Muscle layer of colon (tissue), 2 donors: ENCODE measurements around the gene IL12A.

Experiments
- H3K27ac ChIP-seq: one replicate; pipeline ENCODE4 v1.7.0; 2013; ENCODE audit warnings: low read depth, mild to moderate bottlenecking, low read length, moderate library complexity
- H3K27me3 ChIP-seq, 2 donors: one replicate each; pipeline ENCODE4 v1.7.0; 2013; ENCODE audit warnings: low read length in 2 of 2, mild to moderate bottlenecking in 2 of 2; ENCODE audit not compliant: insufficient read depth in 2 of 2, control insufficient read depth in 1 of 2
- H3K36me3 ChIP-seq: one replicate; pipeline ENCODE4 v1.7.0; 2013; ENCODE audit warnings: mild to moderate bottlenecking, low read length; ENCODE audit not compliant: insufficient read depth
- H3K4me1 ChIP-seq: one replicate; pipeline ENCODE4 v1.7.0; 2013; ENCODE audit warnings: mild to moderate bottlenecking, low read length; ENCODE audit not compliant: insufficient read depth
- H3K4me3 ChIP-seq, 2 donors: one replicate each; pipeline ENCODE4 v1.7.0; 2013; ENCODE audit warnings: low read length in 2 of 2, low read depth in 1 of 2, mild to moderate bottlenecking in 1 of 2, moderate library complexity in 1 of 2
- H3K9ac ChIP-seq: one replicate; pipeline ENCODE4 v1.7.0; 2013; ENCODE audit warnings: low read length
- H3K9me3 ChIP-seq: one replicate; pipeline ENCODE4 v1.7.0; 2013; ENCODE audit warnings: mild to moderate bottlenecking, low read length
- donor health status: abdominal sarcoma.
- donor health status: Adenocarcinoma of cecum.

The IL12A gene

DNA sequence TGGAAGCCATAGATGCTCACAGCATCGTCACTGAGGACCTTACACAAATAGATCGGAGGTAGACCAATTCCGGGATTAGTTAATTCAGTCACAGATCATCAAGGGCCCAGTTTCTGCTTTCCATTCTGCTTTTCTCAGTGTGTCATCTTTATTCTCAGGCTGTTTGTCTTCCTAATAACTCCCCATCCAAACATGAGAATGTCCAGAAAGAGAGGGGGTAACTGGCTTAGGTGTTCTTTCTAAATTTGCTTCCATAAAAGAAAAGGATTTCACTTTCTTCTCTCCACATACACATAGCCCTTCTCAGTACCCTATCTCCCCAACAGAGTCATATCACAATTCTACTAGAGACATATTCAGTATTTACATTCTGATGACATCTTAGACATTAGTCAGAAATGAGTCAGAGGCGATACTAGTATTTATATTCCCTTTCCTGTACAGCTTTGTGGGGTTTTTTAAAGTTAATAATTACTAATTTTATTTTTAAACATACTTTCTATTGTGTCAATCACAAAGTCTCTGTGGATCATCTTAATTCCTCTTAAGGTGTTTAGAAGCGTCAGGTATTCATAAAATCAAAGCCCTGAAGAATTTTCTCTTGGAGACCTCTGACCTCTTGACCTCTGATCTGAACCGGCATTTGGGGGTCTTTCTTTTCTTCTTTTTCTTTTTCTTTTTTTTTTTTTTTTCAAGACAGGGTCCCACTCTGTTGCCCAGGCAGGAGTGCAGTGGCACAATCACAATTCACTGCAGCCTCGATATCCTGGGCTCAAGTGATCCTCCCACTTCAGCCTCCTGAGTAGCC, 24.3 kb upstream of the IL12A start:
- Histone ChIP-seq H3K27ac (no peak overlapping the region), H3K4me1 (no peaks in the 10 kb centered on the region), H3K36me3 (no peaks in the 10 kb centered on the region), H3K4me3 (no peak overlapping the region), H3K27me3 (no peaks in the 10 kb centered on the region), H3K9me3 (no peaks in the 10 kb centered on the region), H3K9ac (no peak overlapping the region)

DNA sequence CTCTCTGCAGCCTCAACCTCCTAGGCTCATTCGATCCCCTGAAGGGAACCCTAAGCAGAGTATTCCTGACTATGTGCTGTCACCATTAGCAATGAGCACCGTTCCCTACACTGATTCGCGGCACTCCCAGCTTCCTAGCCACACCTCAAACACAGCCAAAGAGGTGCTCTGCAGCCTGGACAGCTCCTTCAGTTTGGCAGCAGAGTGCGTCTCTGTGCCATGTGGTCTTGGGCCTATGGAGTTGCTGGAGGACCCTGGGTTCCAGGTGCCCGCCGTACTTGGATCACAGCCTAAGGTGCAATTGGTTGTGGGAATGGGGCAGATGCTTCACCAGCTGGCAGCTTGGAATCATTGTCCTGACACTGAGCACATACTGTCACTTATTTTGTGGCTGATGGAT, 17.3 kb upstream of the IL12A start:
- no peak overlapping the region for H3K4me3 ChIP-seq
- H3K27me3 ChIP-seq, result no peaks in the 10 kb centered on the region
- H3K9me3 ChIP-seq, result no peaks in the 10 kb centered on the region
- peaks cover 2% of the 10 kb centered on the region for H3K4me1 ChIP-seq
- no peaks in the 10 kb centered on the region for H3K36me3 ChIP-seq
- H3K27ac ChIP-seq, result no peak overlapping the region
- no peak overlapping the region for H3K9ac ChIP-seq

DNA sequence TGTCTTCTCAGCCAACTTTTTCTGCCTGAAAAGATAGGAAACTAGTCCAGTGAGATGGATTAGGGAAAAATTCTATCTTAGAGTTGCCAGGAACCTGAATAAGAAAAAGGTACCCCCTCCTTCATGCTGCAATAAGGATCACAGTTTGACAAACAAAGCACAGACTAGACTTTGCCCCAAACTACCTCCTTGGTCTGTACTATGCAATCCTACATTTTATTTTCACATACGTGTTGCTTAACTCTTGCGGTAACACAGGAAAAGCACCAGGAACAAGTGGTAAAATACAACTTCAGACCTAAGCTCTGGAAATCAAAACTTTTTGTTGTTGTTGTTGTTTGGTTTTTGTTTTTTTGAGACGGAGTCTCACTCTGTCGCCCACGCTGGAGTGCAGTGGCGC, 11.3 kb upstream of the IL12A start:
- no peak overlapping the region for H3K27ac ChIP-seq
- H3K27me3 ChIP-seq, result no peaks in the 10 kb centered on the region
- H3K36me3 ChIP-seq, result no peaks in the 10 kb centered on the region
- H3K4me3 ChIP-seq, result no peak overlapping the region
- peaks cover 27% of the 10 kb centered on the region for H3K4me1 ChIP-seq
- no peak overlapping the region for H3K9ac ChIP-seq
- no peaks in the 10 kb centered on the region for H3K9me3 ChIP-seq

DNA sequence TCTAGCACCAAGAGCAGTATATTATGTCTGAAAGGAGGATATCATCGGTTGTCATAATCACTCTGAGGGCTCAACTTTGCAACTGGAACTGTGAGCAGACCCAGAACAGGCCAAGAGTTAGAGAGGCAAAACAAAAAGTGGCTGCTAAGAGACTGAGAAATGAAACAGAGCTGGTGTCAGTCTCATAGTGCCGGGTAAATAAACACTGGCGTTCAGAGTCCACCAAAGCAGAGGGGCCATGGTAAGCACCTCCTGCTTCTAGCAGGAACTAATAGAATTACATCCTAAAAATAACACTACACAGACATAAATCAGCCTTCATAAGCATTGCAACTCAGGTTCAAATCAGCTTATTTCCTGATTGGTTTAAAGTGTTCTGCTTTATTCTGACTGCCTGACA, 10.3 kb upstream of the IL12A start:
- Histone ChIP-seq H3K27me3 (no peaks in the 10 kb centered on the region), H3K9me3 (no peaks in the 10 kb centered on the region), H3K36me3 (no peaks in the 10 kb centered on the region), H3K9ac (no peak overlapping the region), H3K4me1 (peaks cover 27% of the 10 kb centered on the region), H3K27ac (peak overlapping the region; percentile 39), H3K4me3 (no peak overlapping the region)

DNA sequence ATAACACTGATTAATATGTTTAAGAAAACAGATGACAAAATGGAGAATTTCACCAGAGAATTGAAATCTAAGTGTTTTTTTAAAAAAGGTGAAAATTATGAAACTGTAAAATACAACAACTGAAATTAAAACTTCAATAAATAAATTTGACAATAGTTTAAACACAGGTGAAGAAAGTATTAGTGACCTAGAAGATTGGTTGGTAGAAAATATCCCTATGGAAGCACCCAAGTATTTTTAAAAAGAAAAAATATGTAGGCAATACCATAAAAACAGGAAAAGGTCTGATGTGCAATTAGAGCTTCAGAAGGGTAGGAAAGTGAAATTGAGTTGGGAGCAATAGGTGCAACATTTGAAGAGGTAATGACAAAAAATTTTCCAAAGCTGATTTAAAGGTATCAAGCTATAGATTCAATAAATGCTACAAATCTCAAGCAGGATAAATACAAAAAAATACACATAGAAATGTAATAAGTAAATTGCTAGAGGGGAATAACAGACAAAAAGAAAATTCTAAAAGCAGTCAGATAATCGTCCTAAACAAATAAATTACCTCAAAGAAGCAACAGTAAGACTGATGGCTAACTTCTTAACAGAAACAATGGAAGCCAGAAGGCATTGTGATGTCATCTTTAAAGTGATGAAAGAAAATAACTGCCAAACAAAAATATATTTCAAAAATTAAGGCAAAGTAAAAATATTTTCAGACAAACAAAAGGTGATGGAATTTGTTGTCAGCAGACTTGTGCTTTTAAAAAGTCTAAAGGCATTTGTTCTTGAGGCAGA, 9.5 kb upstream of the IL12A start:
- H3K27me3 ChIP-seq, result no peaks in the 10 kb centered on the region
- no peak overlapping the region for H3K27ac ChIP-seq
- H3K9ac ChIP-seq, result no peak overlapping the region

DNA sequence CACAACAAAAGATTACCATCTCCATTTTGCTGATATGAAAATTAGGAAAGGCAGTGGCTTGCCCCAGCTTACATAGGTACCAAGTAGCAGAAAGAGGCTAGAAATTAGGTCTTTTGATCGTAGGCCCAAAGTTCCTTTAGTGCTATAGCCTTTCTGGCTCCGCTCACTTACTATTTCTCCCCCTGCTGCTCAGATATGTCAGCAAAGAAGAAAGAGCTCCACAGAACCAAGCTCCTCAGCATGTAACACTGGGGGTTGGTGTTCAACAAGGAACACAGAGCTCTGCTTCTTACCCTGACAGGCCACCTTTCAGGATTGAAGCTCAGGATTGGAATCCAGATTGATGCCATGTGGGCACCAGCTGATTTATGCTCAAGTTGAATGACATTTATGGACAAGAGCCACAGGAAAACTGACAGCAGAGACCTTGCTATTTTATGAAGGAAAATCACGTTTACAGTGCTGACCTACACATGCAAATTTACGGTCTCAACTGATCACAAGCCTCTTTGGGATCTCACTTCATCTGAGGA, 6.1 kb upstream of the IL12A start:
- Histone ChIP-seq H3K27ac (no peak overlapping the region), H3K9me3 (no peaks in the 10 kb centered on the region), H3K36me3 (no peaks in the 10 kb centered on the region), H3K27me3 (no peaks in the 10 kb centered on the region), H3K4me1 (peaks cover 14% of the 10 kb centered on the region), H3K9ac (no peak overlapping the region), H3K4me3 (no peak overlapping the region)

More for the DNA sequence above, 9.5 kb upstream of the IL12A start:
- no peaks in the 10 kb centered on the region for H3K9me3 ChIP-seq
- peaks cover 27% of the 10 kb centered on the region for H3K4me1 ChIP-seq
- no peaks in the 10 kb centered on the region for H3K36me3 ChIP-seq
- H3K4me3 ChIP-seq, result no peak overlapping the region

DNA sequence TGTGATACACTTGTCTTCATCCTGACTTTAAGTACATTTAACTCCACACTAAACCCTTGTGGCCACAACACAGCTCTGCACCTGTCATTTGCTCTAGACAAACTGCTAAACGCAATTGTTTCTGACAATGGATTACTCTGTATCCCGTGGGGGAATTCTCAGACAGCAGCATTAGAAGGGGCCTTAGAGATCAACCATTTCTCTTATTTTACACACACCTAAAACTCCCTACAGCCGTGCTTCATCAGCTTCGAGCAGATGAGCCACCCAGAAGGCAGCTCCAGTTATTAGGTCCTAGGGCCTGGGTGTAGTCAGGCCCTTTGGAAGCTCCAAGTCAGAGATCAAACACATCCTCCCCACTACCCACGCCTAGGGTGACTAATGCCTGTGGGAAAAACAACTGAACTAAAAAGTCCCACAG, 1.3 kb upstream of the IL12A start:
- peaks cover 7% of the 10 kb centered on the region for H3K4me1 ChIP-seq
- H3K9me3 ChIP-seq, result no peaks in the 10 kb centered on the region
- H3K9ac ChIP-seq, result no peak overlapping the region
- H3K4me3 ChIP-seq, result no peak overlapping the region
- H3K27ac ChIP-seq, result no peak overlapping the region
- no peaks in the 10 kb centered on the region for H3K36me3 ChIP-seq
- H3K27me3 ChIP-seq, result no peaks in the 10 kb centered on the region

DNA sequence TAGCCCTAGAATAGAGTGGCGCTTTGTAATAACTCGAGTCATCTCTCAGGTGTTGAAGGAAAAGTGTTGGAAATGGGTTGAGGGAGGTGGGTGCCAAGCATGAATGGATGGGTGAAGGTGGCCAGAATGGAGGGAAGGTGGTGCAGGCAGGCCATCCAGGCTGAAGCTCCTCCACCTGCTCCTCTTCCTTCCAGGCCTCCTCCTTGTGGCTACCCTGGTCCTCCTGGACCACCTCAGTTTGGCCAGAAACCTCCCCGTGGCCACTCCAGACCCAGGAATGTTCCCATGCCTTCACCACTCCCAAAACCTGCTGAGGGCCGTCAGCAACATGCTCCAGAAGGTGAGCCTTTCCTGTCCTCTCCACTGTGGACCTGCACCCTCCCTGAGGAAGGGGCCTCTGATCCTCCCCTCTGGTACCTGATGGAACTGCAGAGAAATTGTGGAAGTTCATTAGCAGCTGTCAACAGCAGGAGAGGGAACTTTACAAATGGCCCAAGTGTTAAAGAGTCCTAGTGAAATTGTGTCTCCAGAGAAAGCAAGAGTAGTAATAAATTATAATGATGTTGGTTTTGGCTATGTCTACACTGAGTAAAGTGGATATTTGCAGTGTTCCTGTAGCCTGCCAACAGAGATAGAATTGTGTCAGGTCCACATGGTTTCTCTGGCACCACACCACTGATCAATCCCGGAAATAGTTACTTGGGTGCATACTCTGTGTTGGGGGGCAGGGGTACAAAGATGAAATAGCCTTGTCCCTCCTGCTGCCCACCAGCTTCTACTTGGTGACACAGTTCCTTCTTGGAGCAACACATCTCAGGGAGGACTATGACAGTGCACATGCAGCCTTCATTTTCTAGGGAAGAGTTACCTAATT, 1.6 kb downstream of the IL12A start:
- H3K36me3 ChIP-seq, result no peaks in the 10 kb centered on the region
- no peak overlapping the region for H3K27ac ChIP-seq
- no peaks in the 10 kb centered on the region for H3K9me3 ChIP-seq
- peaks cover 12% of the 10 kb centered on the region for H3K4me1 ChIP-seq
- no peak overlapping the region for H3K4me3 ChIP-seq
- no peaks in the 10 kb centered on the region for H3K27me3 ChIP-seq
- no peak overlapping the region for H3K9ac ChIP-seq

DNA sequence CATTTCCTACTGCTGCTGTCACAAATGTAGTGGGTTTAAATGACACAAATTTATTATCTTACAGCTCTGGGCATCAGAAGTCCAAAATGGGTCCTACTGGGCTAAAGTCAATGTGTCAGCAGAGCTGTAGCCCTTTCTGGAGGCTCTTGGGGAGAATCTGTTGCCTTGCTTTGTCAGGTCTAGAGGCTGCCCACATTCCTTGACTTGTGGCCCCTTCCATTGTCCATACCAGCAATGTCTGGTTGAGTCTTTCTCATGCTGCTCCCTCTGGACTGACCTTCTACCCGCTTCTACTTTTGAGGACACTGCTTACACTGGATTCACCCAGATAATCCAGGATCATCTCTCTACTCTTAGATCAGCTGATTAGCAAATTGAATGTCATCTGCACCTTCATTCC, 3.0 kb downstream of the IL12A start:
- H3K27ac ChIP-seq, result no peak overlapping the region
- no peaks in the 10 kb centered on the region for H3K27me3 ChIP-seq
- H3K36me3 ChIP-seq, result no peaks in the 10 kb centered on the region
- H3K4me3 ChIP-seq, result no peak overlapping the region
- H3K9ac ChIP-seq, result no peak overlapping the region
- H3K4me1 ChIP-seq, result peaks cover 12% of the 10 kb centered on the region
- H3K9me3 ChIP-seq, result no peaks in the 10 kb centered on the region

DNA sequence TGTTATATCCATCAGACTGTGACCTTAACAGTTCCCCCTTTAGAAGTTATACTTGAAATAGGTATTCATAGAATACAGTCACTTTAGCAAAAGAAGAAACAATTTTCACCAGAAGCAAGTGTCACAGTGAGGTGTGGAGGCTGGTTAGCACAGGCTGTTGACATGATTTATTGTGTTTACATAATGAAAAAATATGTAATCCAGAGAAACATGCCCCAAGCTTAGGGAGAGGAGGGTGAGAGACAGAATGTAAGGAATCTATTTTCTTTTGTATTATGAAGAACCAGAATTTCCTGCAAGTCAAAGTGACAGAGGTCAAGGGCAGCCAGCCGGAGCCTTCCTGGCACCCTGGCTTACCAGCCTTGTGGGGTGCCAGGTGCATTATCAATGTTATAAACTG, 4.0 kb downstream of the IL12A start:
- Histone ChIP-seq H3K36me3 (no peaks in the 10 kb centered on the region), H3K9ac (no peak overlapping the region), H3K4me3 (no peak overlapping the region), H3K27me3 (no peaks in the 10 kb centered on the region), H3K4me1 (peaks cover 12% of the 10 kb centered on the region), H3K9me3 (no peaks in the 10 kb centered on the region), H3K27ac (no peak overlapping the region)

DNA sequence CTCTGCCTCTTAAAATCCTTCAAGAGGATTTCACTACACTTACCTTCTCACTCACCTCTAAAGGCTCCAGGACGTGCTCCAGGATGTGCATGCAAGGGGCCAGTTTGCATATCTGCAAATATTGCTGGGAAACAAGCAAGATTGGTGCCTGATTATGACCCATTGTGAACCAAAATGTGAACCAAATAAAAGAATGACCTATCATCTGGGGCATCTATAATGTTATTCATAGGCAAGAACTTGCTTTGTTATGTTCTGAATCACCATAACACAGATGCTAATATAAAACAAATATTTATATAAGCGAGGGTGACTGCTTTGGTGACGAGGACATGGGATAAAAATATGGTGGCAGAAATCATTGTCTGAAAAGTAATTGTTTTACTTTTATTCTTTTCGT, 5.5 kb downstream of the IL12A start:
- Histone ChIP-seq H3K27me3 (no peaks in the 10 kb centered on the region), H3K9ac (no peak overlapping the region), H3K36me3 (no peaks in the 10 kb centered on the region), H3K27ac (no peak overlapping the region), H3K4me1 (peaks cover 5% of the 10 kb centered on the region), H3K9me3 (no peaks in the 10 kb centered on the region), H3K4me3 (no peak overlapping the region)
